Measurements from ENCODE around the gene TNRC6A.

DNA sequence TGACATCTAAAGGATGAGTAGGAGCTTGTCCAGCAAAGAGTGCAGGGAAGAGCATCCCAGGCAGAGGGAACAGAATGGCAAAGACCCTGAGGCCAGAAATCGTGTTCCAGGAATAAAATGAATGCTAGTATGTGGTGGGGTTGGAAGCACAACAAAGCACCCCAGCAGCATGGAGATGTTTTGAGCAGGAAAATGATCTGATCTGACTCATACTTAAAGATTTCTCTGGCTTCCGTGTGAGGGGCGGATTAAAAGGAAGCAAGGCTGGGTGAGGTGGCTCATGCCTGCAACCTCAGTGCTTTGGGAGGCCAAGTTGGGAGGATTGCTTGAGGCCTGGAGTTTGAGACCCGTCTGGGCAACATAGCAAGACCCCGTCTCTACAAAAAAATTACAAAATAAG, 118.6 kb downstream of the TNRC6A start:
- TF ChIP-seq POLR2A (IDR thresholded peaks at IDR 0.05) (no peak), POLR2AphosphoS5 (IDR thresholded peaks at IDR 0.05) (no peak)

All from breast epithelium (tissue), 3 donors.